Activated CD8-positive, alpha-beta memory T cell treated with anti-CD3 and anti-CD28 coated beads, Interleukin-2, amount 50 U/mL, for 1 hour (primary cell): ENCODE results near the gene MLLT1.

Source experiments
- DNase-seq: peaks from one replicate; pipeline ENCODE4 v3.0.0-alpha.2; 2020; ENCODE audit errors: extremely low read depth

The MLLT1 gene

GRCh38 chr19:6221220-6221877, 58.4 kb downstream of the MLLT1 start:
- no peak for DNase-seq

DNA sequence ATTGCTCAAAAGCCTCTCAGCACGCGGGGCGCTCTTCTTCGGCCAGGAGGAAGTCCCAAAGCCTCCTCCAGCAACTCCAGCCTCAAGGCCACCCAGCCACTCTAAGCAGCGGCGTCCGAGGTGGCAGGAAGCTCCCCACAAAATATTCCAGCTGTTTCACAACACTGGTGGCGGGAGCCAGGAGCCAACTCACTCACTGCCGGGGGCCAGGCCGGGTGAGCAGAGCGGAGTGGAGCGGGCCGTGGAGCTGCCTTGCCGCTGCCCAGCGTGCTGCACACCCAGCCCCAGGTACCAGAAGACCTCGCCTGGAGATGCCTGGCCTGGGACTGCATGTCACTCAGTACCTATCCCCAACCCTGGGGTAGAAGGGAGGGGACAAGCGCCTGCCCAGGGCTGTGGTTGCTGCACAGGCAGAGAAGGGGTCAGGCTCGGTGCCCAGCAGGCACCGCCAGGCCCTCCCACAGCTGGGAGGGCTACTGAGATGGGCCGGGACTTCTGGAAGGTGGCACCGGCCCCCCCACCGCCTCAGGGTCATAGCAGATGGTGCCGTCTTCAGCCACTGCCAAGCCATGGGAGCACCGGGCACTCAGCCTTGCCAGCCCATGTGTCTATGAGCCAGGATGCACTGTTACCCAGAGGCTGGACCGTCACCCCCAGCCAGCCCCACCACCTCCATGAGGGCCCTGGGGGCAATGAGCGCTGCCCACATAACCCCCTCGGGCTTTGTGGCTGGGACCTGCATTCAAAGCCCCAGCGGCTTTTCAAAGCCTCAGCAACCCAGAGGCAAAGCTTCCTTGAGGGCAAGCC, 59.2 kb downstream of the MLLT1 start:
- no peak for DNase-seq

GRCh38 chr19:6219586-6220290, 60.0 kb downstream of the MLLT1 start:
- DNase-seq = no peak

DNA sequence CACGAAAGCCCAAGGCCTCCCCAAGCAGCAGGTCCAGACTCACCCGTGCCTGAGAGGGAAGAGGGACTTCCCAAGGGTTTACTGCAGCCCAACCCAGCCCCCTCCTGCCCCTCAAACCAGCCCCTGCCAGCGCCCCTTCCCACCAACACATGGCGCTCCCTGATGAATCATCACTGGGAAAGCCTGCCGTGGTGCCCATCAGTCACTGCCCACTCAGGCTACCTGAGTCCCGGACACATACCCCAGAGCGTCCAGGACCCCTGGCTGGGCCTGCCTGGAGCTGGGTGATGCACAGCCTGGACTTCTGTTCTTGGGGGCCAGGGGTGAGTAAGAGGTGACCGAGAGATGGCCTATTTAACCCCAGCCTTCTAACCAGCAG, 60.6 kb downstream of the MLLT1 start:
- no peak for DNase-seq

DNA sequence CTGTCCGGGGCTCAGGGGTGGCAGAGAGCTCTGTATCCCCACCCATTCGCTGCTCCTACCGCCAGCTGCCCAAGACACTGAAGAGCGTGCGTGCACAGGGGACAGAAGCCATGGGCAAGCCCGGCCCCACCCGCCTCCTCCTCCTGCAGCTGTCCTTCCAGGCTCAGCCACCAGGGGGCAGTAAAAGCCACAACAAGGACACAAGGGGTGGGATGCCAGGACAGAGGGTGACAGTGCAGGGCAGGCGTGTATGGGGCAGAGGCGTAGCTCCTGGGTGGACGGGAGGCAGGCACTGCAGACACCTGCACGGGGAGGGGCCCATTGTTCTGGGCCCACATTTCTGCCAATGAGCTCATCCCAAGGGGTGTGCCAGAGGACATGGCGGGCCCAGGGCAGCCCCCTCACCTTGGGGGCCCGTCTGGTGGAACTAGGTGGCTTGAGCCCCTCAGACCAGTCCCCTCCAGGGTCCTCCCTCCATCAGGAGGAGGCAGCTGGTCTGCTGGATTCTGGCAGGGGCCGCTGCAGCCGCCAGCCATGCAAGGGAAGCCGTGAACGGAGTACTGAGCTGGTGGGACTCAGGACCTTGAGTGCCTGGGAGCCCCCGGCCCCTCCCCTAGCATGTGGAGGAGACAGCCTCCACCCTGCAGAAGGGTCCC, 61.2 kb downstream of the MLLT1 start:
- DNase-seq = peak; percentile 43

DNA sequence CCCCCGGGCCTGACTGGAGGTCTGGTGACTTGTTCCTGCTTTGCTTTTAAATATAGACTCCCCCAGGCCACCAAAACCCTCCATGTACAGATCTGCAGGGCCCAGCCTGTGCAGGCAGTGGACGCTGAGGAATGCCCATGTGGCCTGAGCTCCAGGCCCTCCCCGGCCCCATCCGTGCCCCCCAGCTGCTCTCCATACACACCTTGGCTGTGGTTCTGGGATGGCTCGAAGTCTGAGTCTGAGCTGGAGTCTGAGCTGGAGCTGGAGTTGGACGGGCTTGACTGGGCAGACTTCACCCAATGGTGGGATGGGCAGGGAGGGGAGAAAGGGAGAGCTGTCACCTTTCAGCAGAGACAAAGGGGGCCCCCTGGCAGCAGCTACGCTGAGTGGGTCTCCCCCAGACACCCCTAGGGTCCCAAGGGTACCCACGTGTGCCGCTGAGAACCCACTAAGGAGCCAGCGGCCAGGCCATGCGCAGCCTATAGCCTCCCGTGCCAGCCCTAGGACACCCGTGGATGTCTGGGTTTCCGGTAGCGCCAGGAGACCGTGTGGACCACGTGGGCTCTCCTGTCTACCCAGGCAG, 61.9 kb downstream of the MLLT1 start:
- DNase-seq = no peak

- no peak for DNase-seq
These were observed 62.6 kb downstream of the MLLT1 start for GRCh38 chr19:6216996-6217751.

DNA sequence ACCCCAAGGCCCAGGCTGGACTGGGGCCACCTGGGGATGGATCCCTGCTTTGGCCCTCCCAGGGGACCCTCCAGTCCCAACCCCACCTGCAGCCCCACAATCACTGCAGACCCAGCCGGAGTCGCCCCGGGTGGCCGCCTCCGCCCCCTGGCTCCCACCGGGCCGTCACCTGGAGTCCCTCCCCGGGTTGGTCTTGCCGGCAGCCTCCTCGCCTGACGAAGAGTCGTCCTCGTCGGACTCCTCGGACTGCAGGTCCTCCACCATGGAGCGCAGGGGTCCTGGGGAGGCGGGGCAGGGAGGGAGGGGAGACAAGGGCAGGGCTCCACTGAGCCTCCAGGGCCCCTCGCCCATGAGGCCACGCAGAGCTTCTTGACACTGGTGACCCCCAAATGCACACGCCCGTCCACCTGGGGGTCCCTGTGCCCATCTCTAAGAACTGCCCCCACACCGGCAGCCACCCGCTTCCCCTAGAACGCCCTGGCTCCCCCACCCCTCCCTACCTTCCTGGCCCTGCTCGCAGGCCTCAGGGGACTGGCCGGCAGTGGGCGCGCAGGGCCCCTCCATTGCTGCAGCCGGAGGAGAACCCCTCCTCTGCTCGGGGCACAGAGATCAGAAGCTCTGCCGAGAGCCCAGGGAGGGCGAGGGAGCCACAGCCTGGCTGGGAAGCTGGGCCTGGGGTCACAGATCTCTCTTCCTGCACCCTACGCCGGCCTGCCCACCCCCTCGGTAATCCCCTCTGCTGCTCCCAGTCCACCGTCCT, 63.4 kb downstream of the MLLT1 start:
- no peak for DNase-seq

- no peak for DNase-seq
These were observed 64.0 kb downstream of the MLLT1 start for GRCh38 chr19:6215701-6216235.

DNA sequence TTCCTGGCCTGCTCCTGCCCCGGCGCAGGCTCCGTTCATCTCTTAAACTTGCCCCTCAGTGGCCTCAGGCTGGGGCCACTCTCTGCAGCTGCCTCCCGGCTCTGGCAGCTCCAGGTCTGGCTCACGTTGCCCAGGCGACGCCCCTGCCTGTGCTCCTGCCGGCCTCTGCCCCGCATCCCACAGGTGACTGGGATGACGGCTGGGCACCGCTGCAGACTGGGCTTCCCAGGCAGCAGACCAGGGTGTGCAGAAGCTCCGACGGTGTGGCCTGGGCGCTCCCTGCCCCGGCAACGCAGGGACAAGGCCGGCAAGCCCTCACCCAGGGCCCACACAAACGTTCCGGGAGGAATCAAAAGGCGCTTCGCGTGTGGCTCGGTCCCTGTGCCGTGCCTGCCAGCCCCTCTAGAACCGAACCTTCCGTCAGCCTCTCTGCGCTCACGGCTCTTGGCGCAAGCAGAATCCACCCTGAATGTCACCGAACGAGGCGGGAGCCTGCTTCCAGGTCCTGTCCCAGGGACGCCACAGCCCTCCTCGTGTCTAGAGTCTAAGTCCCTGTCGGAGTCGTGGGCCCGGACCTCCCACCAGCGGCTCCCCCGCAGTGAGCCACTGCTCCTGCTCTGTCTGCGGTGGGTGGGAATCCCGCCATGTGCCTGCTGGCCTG, 64.8 kb downstream of the MLLT1 start:
- no peak for DNase-seq

DNA sequence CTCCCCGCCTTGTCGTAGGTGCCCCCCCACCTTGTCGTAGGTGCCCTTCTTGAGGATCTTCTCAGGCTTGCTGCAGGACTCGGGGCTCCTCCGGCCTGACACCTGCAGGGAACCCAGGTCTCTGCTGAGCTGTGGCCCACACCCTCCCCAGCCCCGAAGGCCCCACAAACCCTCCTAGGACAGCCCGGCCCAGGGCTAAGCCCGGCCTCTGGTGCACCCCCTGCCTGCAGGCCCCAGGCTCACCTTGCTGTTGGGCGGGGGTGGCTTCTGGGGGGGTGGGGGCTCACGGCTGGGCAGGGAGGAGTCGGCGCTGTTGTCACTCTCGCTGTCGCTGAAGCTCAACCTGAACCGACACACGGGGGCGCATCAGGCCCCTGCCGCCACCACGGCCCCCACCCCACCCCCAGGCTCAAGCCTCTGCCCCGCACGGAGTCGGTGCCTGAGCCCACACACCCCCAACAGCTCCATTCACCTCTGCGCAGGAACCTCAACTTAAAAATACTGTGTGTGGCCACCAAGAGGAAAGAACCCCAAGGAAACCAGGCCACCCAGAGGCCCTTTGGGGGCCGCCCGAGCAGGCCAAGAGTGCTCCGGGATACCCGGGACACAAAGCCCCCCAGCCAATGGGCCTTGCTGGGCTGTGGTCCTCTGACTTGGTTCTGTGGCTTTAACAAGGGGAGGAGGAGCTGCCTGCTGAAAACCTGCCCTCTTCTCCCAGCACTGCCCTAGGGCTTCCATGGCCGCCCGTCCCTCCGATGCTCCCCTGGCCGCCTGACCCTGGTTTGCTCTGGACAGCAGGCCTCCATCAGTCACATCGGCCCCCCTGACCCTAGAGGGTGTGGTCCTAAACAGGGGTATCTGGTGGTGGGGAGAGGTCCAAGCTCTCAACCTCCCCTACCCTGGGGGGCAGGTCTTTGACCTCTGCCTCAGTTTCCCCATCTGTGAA, 65.8 kb downstream of the MLLT1 start:
- DNase-seq = no peak

GRCh38 chr19:6213266-6213595, 66.5 kb downstream of the MLLT1 start:
- DNase-seq = no peak

GRCh38 chr19:6212403-6213265, 67.1 kb downstream of the MLLT1 start:
- DNase-seq = no peak

- no peak for DNase-seq
These were observed 68.0 kb downstream of the MLLT1 start for GRCh38 chr19:6211632-6212402.

DNA sequence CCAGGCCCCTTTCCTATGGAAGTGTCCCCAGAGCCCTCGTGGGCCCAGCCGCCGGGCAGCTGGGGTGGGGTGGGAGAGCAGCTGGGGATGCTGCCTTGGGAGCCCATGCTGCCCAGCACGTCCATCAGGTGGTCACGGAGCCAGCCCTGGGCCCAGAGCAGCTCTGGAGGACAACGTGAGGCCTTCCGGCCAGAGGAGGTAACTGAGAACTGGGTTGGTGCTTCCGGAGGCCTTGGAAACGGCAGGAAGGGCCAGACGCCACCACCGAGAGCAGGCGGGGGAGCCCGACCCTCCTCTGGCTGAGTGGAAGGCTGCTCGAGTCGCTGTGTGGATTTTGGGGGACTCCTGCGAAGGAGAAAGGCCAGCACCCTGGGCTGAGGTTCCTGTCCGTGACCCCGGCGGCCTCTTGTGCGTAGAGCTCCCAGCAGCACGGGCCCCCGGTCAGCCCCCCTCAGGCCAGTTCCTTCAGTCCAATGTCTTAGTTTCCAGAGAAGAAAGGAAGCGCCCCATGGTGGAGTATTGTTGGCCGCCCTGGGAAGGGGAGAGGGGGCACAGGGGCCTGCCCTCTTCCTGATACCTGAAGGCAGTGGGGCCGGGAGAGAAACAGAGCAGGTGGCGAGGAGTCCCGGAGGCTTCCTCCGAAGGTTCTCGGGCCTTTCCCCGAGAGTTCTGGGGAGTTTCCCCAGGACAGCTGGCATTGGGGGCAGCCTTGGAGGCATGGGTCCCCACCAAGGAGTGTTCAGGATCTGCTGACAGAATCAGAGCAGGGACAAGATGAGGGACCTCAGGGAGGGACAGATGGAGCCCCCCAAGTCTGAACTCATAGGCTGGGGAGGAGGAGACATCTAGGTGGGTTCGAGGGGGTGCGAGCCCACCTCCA, 68.8 kb downstream of the MLLT1 start:
- DNase-seq = no peak

DNA sequence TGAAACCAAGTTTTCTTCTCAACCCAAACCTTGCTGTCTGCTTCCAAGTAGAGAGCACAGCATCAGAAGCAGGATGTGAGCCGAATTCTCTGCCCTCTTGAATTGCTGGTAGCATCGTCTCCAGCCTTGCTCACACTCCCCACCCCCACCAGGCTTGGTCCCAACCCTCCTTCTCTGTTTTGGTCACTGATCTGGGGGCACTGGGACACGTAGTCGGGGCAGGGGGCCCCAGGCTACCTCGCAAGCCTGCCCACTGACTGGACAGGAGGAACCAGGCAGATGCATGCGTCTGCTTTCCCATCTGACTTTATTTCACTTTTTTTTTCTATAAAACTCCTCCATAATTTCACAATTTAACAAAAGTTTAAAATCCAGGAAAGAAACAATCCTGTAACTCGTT, 69.7 kb downstream of the MLLT1 start:
- DNase-seq = no peak
